MM.1S (cell line): ENCODE results near the gene FBLN2.

ENCODE experiments used
- CTCF ChIP-seq: fragments of 300-600 bp; sonication (generic); IDR thresholded peaks from 2 replicates; pipeline ENCODE4 v1.5.1; 2016; ENCODE audit warnings: antibody characterized with exemption, low read length, mixed read lengths
- EZH2 ChIP-seq: fragments of 300-600 bp; sonication (generic); optimal IDR thresholded peaks from 2 replicates; pipeline ENCODE3; 2017; ENCODE audit warnings: low read depth, mild to moderate bottlenecking, antibody characterized with exemption, low read length, mixed read lengths

- TF ChIP-seq EZH2 (no peak), CTCF (no peak)
Measured at GRCh38 chr3:13683772-13684171, 134.8 kb downstream of the FBLN2 start.
